H1 (cell line): ENCODE measurements around the gene ANLN. TPM values are rescaled to one million over a fixed set of nuclear protein-coding genes. Genes with fewer than 3 reads are reported as not detected.

Source experiments
- CTCF ChIA-PET: fragments of 300-600 bp; sonication (Branson Sonifier 250); formaldehyde crosslinking; loops from one replicate; lab custom pipeline; 2021; ENCODE audit not compliant: partially characterized antibody; lab: Charles Lee
- POLR2A ChIA-PET: fragments of 300-600 bp; sonication (Branson Sonifier 250); formaldehyde crosslinking; loops from one replicate; lab custom pipeline; 2021; ENCODE audit warnings: inconsistent platforms; ENCODE audit not compliant: partially characterized antibody; lab: Charles Lee
- DNase-seq, 2 experiments: peaks; one replicate each; pipeline versions ENCODE4 v3.0.0 to v3.0.0-alpha.2; 2010 to 2022; ENCODE audit warnings: low spot score in 2 of 2, low read depth in 1 of 2, mixed read lengths in 1 of 2
- FAIRE-seq: peaks from 2 replicates; lab custom pipeline; 2011; peaks lifted over from hg19 to GRCh38; lab: Jason Lieb, UNC
- H2AFZ ChIP-seq: 2 replicates; pipeline ENCODE4 v1.8.1; 2012; ENCODE audit warnings: low read length, inconsistent platforms
- H2AK5ac ChIP-seq: 2 replicates; pipeline ENCODE4 v1.6.1; 2013; ENCODE audit warnings: low read depth, low read length
- H2BK120ac ChIP-seq: replicated peaks from 2 replicates; pipeline ENCODE3; 2013; ENCODE audit warnings: low read depth, low read length, inconsistent platforms
- H2BK12ac ChIP-seq: 2 replicates; pipeline ENCODE4 v1.6.1; 2013; ENCODE audit warnings: low read depth, low read length
- H2BK15ac ChIP-seq: 2 replicates; pipeline ENCODE4 v1.6.1; 2013; ENCODE audit warnings: low read length
- H2BK20ac ChIP-seq: 2 replicates; pipeline ENCODE4 v1.6.1; 2013; ENCODE audit warnings: low read length
- H2BK5ac ChIP-seq: 2 replicates; pipeline ENCODE4 v1.6.1; 2013; ENCODE audit warnings: low read depth, low read length
- H3K14ac ChIP-seq: 2 replicates; pipeline ENCODE4 v1.6.1; 2013; ENCODE audit warnings: inconsistent platforms; ENCODE audit not compliant: insufficient read length
- H3K18ac ChIP-seq: 2 replicates; pipeline ENCODE4 v1.6.1; 2013; ENCODE audit warnings: low read length; ENCODE audit errors: extremely low read depth
- H3K23ac ChIP-seq: 2 replicates; pipeline ENCODE4 v1.6.1; 2013; ENCODE audit warnings: inconsistent platforms; ENCODE audit not compliant: insufficient read length
- H3K23me2 ChIP-seq: 2 replicates; pipeline ENCODE4 v1.6.1; 2013; ENCODE audit warnings: low read depth, low read length
- H3K27ac ChIP-seq: 2 replicates; pipeline ENCODE4 v1.6.1; 2011; ENCODE audit warnings: low read depth, low read length, inconsistent platforms
- H3K27me3 ChIP-seq, 4 experiments: replicated peaks in 1 of 4; 1 replicate in 1 of 4; 2 replicates in 3 of 4; pipeline versions ENCODE4 v1.6.1 to v1.8.1; 2011 to 2013; ENCODE audit warnings: low read length in 3 of 4, mild to moderate bottlenecking in 3 of 4, inconsistent platforms in 2 of 4, mixed read lengths in 2 of 4, moderate library complexity in 1 of 4; ENCODE audit not compliant: control insufficient read depth in 3 of 4, insufficient read depth in 3 of 4; ENCODE audit errors: extremely low read depth in 1 of 4
- H3K36me3 ChIP-seq, 4 experiments: 2 replicates each; pipeline versions ENCODE4 v1.6.1 to v1.8.1; 2011 to 2013; ENCODE audit warnings: mild to moderate bottlenecking in 4 of 4, low read length in 3 of 4, moderate library complexity in 2 of 4, control low read depth in 1 of 4, inconsistent platforms in 1 of 4; ENCODE audit not compliant: insufficient read depth in 4 of 4, control insufficient read depth in 2 of 4
- H3K4ac ChIP-seq: replicated peaks from 2 replicates; pipeline ENCODE3; 2013; ENCODE audit warnings: low read length, low read depth, mixed read lengths, inconsistent platforms; ENCODE audit not compliant: insufficient read length
- H3K4me1 ChIP-seq, 4 experiments: replicated peaks in 1 of 4; 1 replicate in 1 of 4; 2 replicates in 3 of 4; pipeline versions ENCODE4 v1.6.1 to v1.8.1; 2011 to 2013; ENCODE audit warnings: low read length in 3 of 4, inconsistent platforms in 2 of 4, mixed read lengths in 1 of 4; ENCODE audit not compliant: insufficient read depth in 4 of 4, control insufficient read depth in 3 of 4
- H3K4me2 ChIP-seq, 2 experiments: 2 replicates each; pipeline versions ENCODE4 v1.6.1 to v1.8.1; 2011 to 2013; ENCODE audit warnings: low read depth in 2 of 2, low read length in 2 of 2, control low read depth in 1 of 2, inconsistent platforms in 1 of 2, mild to moderate bottlenecking in 1 of 2; ENCODE audit not compliant: insufficient read depth in 1 of 2
- H3K4me3 ChIP-seq, 4 experiments: fragments of 200-600, 300-600 bp in 1 of 4; sonication (generic), shearing (Covaris generic), sonication (Bioruptor Twin) in 1 of 4; 2 replicates each; pipeline versions ENCODE4 v1.5.1 to v1.8.1; 2011 to 2016; ENCODE audit warnings: low read length in 4 of 4, low read depth in 3 of 4, control low read depth in 2 of 4, inconsistent platforms in 2 of 4, mild to moderate bottlenecking in 2 of 4, mixed read lengths in 1 of 4, moderate library complexity in 1 of 4; ENCODE audit not compliant: insufficient read depth in 2 of 4; ENCODE audit errors: extremely low read depth in 1 of 4
- H3K56ac ChIP-seq: replicated peaks from 2 replicates; pipeline ENCODE3; 2013; ENCODE audit warnings: low read depth, mild to moderate bottlenecking, mixed read lengths, low read length, inconsistent platforms; ENCODE audit not compliant: insufficient read length
- H3K79me1 ChIP-seq: 2 replicates; pipeline ENCODE4 v1.6.1; 2013; ENCODE audit warnings: low read depth, low read length, control low read depth
- H3K79me2 ChIP-seq, 2 experiments: 2 replicates each; pipeline versions ENCODE4 v1.6.1 to v1.8.1; 2012 to 2013; ENCODE audit warnings: low read length in 2 of 2, mild to moderate bottlenecking in 2 of 2, inconsistent platforms in 1 of 2; ENCODE audit not compliant: insufficient read depth in 2 of 2, control insufficient read depth in 1 of 2
- H3K9ac ChIP-seq, 4 experiments: replicated peaks in 1 of 4; 1 replicate in 1 of 4; 2 replicates in 3 of 4; pipeline versions ENCODE4 v1.6.1 to v1.8.1; 2011 to 2013; ENCODE audit warnings: low read depth in 3 of 4, low read length in 3 of 4, control low read depth in 2 of 4, mild to moderate bottlenecking in 2 of 4, moderate library complexity in 2 of 4, inconsistent platforms in 1 of 4; ENCODE audit errors: extremely low read depth in 1 of 4
- H3K9me3 ChIP-seq, 2 experiments: 2 replicates each; pipeline versions ENCODE4 v1.6.1 to v1.8.1; 2012 to 2013; ENCODE audit warnings: mild to moderate bottlenecking in 2 of 2, moderate library complexity in 2 of 2, control low read depth in 1 of 2, inconsistent platforms in 1 of 2, low read depth in 1 of 2, low read length in 1 of 2, mixed read lengths in 1 of 2; ENCODE audit not compliant: insufficient read depth in 2 of 2
- H4K20me1 ChIP-seq, 2 experiments: replicated peaks in 1 of 2; 2 replicates each; pipeline versions ENCODE3 to v1.8.1; 2011 to 2013; ENCODE audit warnings: inconsistent platforms in 2 of 2, low read length in 2 of 2, mild to moderate bottlenecking in 1 of 2; ENCODE audit not compliant: insufficient read depth in 2 of 2, control insufficient read depth in 1 of 2
- H4K5ac ChIP-seq: 2 replicates; pipeline ENCODE4 v1.6.1; 2013; ENCODE audit warnings: low read length, low read depth, mixed read lengths, inconsistent platforms; ENCODE audit not compliant: insufficient read length
- H4K8ac ChIP-seq: 2 replicates; pipeline ENCODE4 v1.8.0; 2013; ENCODE audit warnings: mild to moderate bottlenecking, moderate library complexity, low read length, inconsistent platforms; ENCODE audit not compliant: insufficient read depth; ENCODE audit errors: extremely low read depth
- H4K91ac ChIP-seq: replicated peaks from 2 replicates; pipeline ENCODE3; 2013; ENCODE audit warnings: low read length, mixed read lengths, inconsistent platforms; ENCODE audit not compliant: insufficient read length
- MAFK ChIP-seq: IDR thresholded peaks from 2 replicates; pipeline ENCODE4 v1.6.1; 2012; ENCODE audit warnings: low read depth, mild to moderate bottlenecking, improper control_type of control experiment, low read length
- NRF1 ChIP-seq: IDR thresholded peaks from 2 replicates; pipeline ENCODE4 v1.6.1; 2011; ENCODE audit warnings: mild to moderate bottlenecking, low read depth, low read length, improper control_type of control experiment
- POLR2AphosphoS5 ChIP-seq: IDR thresholded peaks from 2 replicates; pipeline ENCODE4 v1.6.1; 2011; ENCODE audit warnings: low read depth, low read length
- SAP30 ChIP-seq: fragments of 300-600 bp; sonication (generic); IDR thresholded peaks from 2 replicates; pipeline ENCODE4 v1.7.1; 2012; ENCODE audit warnings: low read length, moderate library complexity, mild to moderate bottlenecking, inconsistent platforms; ENCODE audit not compliant: insufficient read depth, insufficient replicate concordance
- SIRT6 ChIP-seq: IDR thresholded peaks from one replicate; pipeline ENCODE4 v1.7.1; 2012; ENCODE audit warnings: low read length, inconsistent platforms
- SIX5 ChIP-seq: IDR thresholded peaks from 2 replicates; pipeline ENCODE4 v1.6.1; 2011; ENCODE audit warnings: mild to moderate bottlenecking, low read depth, low read length
- SP1 ChIP-seq: IDR thresholded peaks from 2 replicates; pipeline ENCODE4 v1.6.1; 2011; ENCODE audit warnings: low read depth, low read length
- TEAD4 ChIP-seq: IDR thresholded peaks from 2 replicates; pipeline ENCODE4 v1.6.1; 2012; ENCODE audit warnings: low read depth, low read length, inconsistent platforms, mixed read lengths
- WGBS, 2 experiments: shearing (Covaris generic) in 1 of 2; methylation state at CpG; one replicate each; pipeline versions ENCODE4 v1.1.6 to v1.1.7; 2013 to 2015; ENCODE audit warnings: low lambda C conversion rate in 2 of 2, mixed read lengths in 2 of 2, inconsistent platforms in 1 of 2, low coverage in 1 of 2, missing lambda C conversion rate in 1 of 2; ENCODE audit not compliant: insufficient replicate concordance in 2 of 2, insufficient coverage in 1 of 2, insufficient read length in 1 of 2; ENCODE audit errors: extremely low coverage in 1 of 2, missing lambda C conversion rate in 1 of 2; 5-methylcytosine and 5-hydroxymethylcytosine counted together
- polyA plus RNA-seq, 7 experiments: library from polyadenylated mRNA; depleted of rRNA in 3 of 7; stranded (reverse) in 5 of 7; unstranded in 2 of 7; fragments of >200 nt in 5 of 7; fragments of 200-250 nt in 2 of 7; gene quantifications; 1 replicate in 5 of 7; 2 replicates in 1 of 7; 4 replicates in 1 of 7; pipeline versions ENCODE4 v1.2.1 to v1.2.3, GENCODE V29; 2011 to 2013; ENCODE audit warnings: missing spikeins in 2 of 7, mixed read lengths in 2 of 7
- total RNA-seq: library from RNA; stranded (reverse); fragmentation: NEBNext Ultra II Directional; extraction: Animal tissue kit (Norgen Biotek cat#: 25700); gene quantifications from 2 replicates; pipeline ENCODE4 v1.2.1, GENCODE V29; 2021

Gene ANLN
- total and polyA plus RNA-seq, 2 of the 8 experiments (the other 6 are each of a cell fraction or from before 2014, with no cell fraction given), result 18.5 to 90.1 TPM

- no peaks in the 10 kb centered on the region for H3K9me3 ChIP-seq
- H2AK5ac ChIP-seq, result no peak overlapping the region
- ChIA-PET POLR2A (no interaction called here), CTCF (no interaction called here)
- FAIRE-seq (no peak), DNase-seq (no peak)
- no peak overlapping the region for H3K4me3 ChIP-seq
- no peak overlapping the region for H2BK20ac ChIP-seq
- no peak overlapping the region for H4K91ac ChIP-seq
- no peak overlapping the region for H3K23ac ChIP-seq
- no peak overlapping the region for H2BK5ac ChIP-seq
- peaks cover 0 to 2% of the 10 kb centered on the region in 2 experiments for H4K20me1 ChIP-seq
- H3K36me3 ChIP-seq, result peaks cover 6 to 57% (median 25%) of the 10 kb centered on the region in 4 experiments
- no peak overlapping the region for H3K18ac ChIP-seq
- 86% methylated on average over 2 of the region's 2 CpGs; no CpG with 5 or more reads in 1 of the 2 experiments for WGBS, 2 experiments
- H2AFZ ChIP-seq, result no peak overlapping the region
- H3K4ac ChIP-seq, result no peak overlapping the region
- no peaks in the 10 kb centered on the region for H3K27me3 ChIP-seq
- no peak overlapping the region for H2BK120ac ChIP-seq
- H2BK15ac ChIP-seq, result no peak overlapping the region
- H3K79me1 ChIP-seq, result peaks cover 2% of the 10 kb centered on the region; the same call in 1 of the 2 replicates
- H3K56ac ChIP-seq, result no peak overlapping the region
- H3K14ac ChIP-seq, result no peak overlapping the region
- peaks cover 2 to 4% (median 3%) of the 10 kb centered on the region in 4 experiments; a peak in 4 of 7 replicates for H3K4me1 ChIP-seq
- TF ChIP-seq NRF1 (no peak), MAFK (no peak), SP1 (no peak), SIX5 (no peak), TEAD4 (no peak), POLR2AphosphoS5 (no peak), SIRT6 (no peak), SAP30 (no peak)
- H3K23me2 ChIP-seq, result no peaks in the 10 kb centered on the region
- no peak overlapping the region for H3K27ac ChIP-seq
- H4K8ac ChIP-seq, result no peak overlapping the region
- H3K79me2 ChIP-seq, result no peaks in the 10 kb centered on the region
- H2BK12ac ChIP-seq, result no peak overlapping the region
- no peak overlapping the region for H3K9ac ChIP-seq
- no peak overlapping the region for H4K5ac ChIP-seq
- H3K4me2 ChIP-seq, result no peak overlapping the region
These were observed 18.9 kb downstream of the ANLN start for GRCh38 chr7:36408589-36408988.
